Stimulated activated CD8-positive, alpha-beta memory T cell treated with anti-CD3 and anti-CD28 coated beads, Interleukin-15, amount 100 ng/mL, for 4 hours (primary cell): Measurements from ENCODE around the gene AHCYL2.
"Not testable (repeated sequence)": the region's sequence is repeated elsewhere in the genome, so short reads cannot be mapped to it uniquely, and the experiment has no call there.

Experiments used
- DNase-seq, 2 donors: peaks; one replicate each; pipeline ENCODE4 v3.0.0-alpha.2; 2020; ENCODE audit warnings: low read depth in 2 of 2

Gene AHCYL2

DNA sequence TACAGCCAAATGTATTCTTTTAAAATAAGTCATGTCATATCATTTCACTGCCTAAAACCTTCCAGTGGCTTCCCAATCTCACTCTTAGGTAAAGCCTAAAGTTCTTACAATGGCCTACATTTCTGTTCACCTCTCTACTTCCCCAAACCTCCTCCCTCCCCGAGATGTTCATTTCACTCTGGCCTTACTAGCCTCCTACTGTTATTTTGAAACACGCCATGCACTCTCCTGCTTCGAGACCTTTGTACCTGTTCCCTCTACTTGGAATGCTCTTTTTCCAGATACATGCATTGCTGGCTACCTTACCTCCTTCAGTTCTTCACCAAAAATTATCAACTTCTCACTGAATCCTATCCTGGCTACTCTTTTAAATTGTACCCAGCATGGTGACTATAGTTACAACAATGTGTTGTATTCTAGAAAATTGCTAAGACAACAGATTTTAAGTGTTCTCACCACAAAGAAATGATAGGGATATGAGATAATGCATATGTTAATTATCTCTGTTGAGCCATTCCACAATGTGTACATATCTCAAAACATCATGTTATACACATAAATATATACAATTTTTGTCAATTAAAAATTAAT, 158.8 kb downstream of the AHCYL2 start:
- no peak for DNase-seq

DNA sequence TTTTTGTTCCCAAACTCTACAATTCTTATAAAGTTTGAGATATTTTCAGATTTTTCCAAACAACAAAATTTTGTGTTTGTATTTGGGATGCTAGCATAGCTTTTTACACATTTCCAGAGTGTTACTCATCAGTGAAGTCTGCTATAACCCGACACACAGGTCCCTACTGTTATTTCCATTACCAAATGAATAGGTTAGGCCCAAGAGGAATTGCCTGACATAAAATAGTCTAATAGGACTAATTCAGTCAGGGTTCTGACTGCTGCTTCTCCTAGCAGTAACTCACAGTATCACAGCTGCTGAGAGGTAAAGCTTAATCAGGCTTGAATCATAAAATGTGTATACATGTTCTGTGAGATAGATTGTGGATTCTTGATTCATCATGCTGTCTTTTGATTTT, 160.3 kb downstream of the AHCYL2 start:
- DNase-seq: no peak

DNA sequence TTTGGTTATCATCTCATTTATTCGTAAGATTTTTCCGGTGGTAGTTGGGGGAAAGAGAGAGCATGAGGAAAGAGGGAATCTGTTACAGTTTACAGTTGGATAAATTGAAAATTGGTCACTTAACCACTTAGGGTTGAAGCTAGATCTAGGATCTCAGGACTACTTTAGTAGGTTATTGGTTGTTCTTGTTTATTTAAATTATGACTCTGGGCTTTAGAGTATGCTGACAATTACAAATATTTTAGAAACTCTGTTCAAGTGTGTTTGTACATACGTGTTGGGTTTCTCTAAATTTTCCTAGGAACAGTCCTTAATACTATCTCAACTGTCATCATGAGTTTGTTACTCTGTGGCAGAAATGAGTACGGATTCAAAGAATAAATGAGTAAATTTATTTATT, 160.8 kb downstream of the AHCYL2 start:
- no peak for DNase-seq

DNA sequence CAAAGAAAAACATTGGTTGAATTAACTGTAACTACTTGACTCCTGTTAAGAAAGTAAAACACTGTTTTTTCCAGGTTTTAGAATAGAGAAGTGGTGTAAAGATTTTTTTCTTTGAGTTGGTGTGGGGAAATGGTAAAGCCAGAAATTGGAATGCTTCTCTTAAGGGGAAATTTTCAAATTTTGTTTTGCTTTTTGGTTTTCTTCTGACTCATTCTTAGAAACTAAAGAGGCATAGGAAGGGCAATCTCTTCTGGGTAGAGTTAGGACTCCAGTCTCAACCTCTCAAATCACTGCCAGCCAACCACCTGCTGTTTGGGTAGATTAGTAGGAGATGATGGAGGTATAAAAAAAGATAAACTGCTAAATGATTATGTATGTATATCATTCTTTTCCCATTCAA, 161.7 kb downstream of the AHCYL2 start:
- no peak for DNase-seq

DNA sequence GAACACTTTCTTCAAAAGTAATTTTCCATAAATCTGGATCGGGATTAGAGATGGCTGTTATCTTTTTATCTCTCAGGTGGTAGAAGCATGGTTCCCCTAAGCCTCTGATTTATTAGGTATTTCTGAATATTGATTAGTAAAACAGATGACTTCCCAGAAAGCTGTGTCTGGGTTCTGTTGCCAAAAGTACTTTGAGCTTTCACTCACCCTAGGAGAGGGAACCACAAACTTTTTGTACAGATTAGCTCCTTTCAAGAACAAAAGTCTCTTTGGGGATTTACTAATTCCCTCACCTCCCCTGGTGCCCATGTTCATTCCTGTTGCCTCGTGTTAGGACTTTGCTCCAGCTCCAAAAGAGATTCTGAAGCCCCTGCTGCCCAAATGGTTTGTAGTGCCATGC, 162.7 kb downstream of the AHCYL2 start:
- DNase-seq: no peak

DNA sequence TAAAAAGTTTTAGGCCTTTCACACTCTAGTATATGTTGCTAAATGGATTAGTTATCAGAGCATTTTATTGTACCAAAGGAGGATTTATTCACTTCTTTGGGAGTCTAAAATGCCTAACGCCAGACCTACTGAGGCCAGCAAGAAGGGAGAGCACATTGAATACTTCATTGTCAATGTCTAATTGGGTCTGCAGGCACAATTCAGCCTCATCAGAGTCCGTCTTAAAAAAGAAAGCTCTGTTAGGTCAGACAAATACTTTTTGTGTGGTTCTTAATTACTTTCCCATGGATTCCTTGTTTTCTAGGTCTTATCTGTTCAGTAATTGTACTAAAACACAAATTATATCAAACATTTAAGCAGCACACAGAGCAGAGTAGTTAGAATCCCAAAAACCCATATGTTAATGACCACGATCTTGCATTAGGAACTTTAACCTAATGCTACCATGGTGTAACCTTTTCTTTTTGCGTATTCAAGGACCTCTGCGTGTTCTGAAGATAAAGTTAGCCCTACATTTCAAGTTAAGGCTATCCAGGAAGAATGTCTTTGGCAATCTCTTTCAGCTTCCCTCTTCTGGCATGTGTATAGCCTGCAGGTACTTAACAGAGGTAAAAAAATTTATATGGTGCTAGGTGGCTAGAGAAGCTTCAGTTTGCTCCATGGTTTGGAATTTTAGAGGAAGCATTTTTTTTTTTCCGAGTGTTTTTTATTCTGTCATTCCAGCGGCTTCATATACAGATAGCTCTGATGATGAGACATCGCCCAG, 163.7 kb downstream of the AHCYL2 start:
- no peak for DNase-seq

DNA sequence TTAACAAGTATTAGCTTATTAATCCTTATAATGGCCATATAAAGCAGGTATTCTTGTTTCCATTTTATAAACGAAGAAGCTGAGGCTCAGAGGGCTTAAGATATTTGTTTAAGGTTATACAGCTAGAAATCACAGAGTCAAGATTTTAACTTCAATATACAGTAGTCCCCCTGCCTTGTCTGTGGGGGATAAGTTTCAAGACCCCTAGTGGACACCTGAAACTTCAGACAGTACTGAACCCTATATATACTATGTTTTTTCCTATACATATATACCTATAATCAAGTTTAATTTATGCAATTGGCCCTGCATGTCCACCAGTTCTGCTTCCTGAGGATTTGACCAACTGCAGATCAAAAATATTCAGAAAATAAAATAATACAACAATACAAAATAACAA, 165.0 kb downstream of the AHCYL2 start:
- DNase-seq: no peak

DNA sequence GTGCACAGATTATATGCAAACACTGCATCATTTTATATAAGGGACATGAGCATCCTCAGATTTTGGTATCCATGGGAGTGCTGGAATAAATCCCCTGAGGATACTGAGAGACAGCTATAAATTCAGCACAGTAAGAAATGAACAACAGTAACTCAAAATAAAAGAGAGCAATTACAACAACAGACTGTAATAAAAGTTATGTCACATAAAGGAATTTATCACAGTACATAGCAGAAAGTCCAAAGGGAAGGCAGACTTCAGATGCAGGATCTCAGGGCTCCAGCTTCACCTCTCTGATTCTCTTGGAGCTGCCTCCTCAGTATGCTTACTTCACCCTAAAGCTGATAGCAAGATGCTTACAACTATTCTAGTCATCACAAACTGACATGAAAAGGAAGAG, 165.5 kb downstream of the AHCYL2 start:
- no peak for DNase-seq

DNA sequence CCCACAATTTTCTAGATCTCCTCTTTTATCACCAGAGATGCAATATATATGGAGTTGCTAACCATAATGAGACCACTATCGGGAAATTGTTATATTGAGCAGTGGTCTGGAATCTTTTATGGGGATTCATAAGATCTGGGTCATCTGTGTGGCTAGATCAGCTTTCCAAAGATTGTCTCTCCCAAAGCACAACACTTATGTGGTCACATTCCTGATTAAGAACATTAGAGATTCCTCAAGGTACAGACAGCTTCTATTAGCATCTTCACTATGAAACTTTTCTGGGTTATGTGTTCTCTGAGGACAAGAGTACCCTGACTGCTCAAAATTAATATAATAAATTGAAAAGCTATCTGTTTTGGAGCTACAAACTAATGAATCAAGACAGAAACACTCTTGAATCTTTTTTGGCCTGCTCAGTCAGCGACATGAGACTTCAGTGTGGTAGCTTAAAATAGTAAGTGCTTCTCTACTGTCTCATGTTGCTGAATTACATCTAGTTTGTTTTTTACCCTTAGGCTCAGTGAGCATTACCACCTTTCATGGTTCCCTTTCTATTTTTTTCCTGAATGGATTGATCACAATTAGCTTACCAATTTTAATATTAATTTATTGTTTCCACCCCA, 166.8 kb downstream of the AHCYL2 start:
- no peak for DNase-seq

DNA sequence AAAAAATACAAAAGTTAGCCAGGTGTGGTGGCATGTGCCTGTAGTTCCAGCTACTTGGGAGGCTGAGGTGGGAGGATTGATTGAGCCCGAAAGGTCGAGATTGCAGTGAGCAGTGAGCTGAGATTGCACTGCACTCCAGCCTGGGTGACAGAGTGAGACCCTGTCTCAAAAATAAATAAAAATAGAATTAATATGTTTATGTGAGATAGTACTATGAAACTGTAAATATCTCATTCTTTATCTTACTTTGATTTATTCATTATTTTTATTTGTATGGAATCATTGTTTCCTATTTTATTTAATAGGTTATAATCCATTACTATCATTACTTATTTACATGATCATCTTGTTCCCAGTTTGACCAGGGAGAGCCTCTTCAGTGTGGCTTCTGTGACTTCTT, 168.4 kb downstream of the AHCYL2 start:
- no peak for DNase-seq

DNA sequence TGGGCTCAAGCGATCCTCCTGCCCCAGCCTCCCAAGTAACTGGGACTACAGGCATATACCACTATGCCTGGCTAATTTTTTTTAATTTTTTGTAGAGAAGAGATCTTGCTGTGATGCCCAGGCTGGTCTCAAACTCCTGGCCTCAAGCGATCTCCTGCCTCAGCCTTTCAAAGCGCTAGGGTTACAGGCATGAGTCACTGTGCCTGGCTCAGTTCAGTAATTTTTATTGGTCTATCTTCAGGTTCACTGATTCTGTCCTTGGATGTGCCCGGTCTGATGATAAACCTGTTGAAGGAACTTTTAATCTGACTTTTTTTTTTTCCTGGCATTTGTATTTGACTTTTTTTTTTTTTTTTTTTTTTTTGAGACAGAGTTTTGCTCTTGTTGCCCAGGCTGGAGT, 169.3 kb downstream of the AHCYL2 start:
- no peak for DNase-seq

DNA sequence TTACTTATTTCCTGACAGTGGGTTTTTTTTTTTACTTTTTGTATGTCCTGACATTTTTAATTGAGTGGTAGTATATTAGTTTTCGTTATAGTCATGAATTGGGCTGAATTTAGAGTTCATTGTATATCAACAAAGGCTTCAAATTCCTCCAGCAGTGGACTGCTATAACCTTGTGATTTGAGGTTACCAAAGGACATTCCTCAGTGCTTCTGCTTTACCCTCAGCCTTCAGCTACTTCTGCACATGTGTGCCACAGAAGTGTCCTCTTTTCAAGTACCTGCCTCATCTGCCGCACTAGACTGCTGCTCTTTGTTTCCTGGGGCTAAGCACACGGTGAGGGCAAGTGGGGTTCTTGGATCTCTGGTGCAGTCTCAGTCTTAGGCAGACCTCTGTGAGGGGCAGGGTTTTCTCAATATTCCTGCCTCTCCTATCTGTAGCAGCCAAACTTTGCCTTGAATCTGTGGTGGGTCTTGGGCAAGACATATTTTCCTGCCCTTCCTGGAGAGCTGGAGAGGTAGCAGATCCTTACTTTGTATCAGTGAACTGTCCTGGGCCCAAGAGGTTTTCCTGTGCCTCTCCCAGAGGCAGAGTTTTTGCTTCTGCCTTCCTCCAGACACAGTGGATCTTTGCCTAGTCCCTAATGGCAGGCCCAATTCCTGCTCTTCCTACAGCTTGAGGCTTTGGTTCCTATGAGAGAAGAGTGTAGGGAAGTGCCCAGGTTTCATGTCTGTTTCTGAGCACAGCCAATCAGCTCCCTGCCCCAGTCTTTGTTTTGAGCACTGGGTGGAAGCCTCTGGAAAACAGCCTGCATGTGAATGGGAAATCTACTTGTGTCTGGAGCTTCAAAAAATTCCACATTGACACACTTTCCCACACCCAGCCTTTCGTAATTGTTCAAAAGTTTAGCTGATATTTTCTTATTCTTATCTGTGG, 170.4 kb downstream of the AHCYL2 start:
- no peak for DNase-seq

DNA sequence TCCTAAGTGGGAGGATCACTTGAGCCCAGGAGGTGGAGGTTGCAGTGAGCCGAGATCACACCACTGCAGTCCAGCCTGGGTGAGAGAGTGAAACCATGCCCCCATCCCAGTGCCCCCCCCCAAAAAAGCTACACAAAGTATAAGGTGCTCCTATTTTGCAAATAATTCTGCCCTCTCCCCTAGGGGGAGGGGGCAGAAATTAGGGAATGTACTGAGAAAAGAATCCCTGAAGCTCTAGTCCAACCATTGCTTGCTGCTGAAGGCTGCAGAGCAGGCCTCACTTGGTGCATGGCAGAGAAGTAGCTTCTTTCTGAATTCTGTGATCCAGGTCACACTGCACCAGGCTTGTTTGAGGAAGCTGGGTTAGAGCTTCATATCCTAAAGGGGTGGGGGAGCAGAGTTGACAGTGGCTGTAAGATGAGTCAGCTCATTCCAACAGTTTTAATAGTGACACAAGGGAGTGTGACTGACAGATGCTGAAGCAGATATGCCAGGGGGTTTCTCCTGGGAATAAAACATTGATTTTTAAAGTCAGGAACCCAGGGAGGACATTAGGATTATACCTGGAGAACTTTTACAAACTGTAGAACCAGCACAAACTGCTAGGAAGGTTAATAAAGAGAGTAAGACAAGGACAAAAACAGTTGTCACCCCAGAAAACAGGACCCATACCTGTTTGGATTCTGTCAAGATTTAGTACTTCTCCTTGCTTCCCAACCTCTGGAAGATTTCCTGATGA, 176.6 kb downstream of the AHCYL2 start:
- no peak for DNase-seq

DNA sequence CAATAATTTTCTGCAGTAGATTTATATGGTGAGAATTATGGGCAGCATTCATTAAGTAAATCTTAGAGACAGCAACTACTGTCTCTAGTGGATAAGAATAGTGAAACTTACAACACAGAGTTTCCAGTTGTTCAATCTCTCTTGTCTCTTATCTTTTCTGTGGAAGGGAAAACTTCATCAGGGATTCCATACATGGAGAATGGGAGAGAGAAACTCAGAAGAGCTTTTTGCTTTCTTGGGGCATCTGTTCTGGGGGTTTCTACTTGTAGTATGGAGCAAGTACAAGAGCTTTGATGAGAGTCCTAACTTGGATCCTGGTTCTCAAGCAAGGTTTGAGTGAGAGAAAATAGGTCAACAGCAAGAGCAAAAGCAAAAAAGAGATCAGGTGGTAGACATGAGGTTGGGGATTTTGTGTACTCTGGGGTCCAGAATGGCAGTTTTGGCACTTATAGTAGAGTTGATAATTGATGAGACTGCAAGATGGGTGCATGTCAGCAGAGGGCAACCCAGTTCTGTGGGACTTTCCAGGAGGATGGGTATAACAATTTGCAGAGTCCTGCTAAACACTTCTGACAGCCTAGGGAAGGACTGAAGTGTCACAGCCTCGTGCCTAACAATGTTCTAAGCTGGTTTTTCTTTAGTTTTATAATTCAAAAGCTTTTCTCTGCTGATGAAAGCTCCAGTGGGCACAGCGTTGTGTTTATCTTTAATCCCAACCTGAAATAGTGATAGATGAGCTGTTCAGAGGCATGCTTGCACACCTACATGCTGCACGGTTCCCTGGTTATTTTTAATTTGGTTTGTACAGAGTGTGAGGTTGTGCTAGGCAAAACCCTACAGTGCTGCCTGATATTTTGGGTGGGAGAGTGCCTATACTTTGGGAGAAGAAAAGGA, 177.4 kb downstream of the AHCYL2 start:
- no peak for DNase-seq

DNA sequence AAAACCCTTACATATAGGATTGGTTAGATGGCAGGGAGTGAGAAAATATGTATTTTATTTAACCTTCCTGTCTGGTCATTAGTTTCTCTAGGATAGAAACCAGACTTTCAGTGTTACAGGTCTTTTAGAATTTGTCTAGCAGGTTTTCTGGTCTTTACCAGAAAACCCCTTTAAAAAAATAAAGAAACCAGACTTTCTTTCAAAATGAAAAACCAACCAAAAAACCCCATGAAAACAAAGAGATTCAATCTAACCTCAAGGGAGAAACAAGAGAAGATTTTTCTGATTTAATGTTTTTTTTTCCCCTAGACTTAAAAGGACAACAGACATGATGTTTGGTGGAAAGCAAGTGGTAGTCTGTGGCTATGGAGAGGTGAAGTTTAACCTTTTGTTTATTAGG, 180.7 kb downstream of the AHCYL2 start:
- no peak for DNase-seq

DNA sequence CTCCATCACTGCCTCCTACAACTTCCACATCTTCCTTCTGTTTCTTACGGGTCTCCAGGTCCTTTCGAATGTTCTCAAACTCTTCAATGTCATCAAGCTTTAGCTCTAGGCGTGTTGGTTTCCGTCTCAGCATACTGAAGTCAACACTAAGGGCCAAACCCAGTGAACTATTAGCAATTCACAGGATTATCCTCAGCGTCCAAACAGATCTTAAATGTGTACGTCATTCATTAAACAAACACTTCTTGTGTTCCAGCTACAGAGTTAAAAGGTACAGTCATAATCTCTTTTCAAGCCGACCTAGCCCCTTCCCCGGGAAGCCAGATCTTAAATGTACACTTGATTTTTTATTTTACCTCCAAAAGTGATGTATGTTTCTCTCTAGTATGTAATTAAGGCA, 185.4 kb downstream of the AHCYL2 start:
- DNase-seq: not testable (repeated sequence)

DNA sequence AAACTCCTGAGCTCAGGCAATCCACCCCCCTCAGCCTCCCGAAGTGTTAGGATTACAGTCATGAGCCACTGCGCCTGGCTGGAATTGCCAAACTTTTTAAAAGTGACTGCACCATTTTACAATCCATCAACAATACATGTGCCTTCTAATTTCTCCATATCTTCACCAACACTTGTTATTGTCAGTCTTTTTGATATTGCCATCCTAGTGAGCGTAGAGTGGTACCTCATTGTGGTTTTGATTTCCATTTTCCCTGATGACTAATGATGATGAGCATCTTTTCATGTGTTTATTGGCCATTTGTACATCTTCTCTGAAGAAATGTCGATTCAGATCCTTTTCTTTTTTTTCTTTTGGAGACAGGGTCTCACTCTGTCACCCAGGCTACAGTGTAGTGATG, 187.7 kb downstream of the AHCYL2 start:
- DNase-seq: no peak

DNA sequence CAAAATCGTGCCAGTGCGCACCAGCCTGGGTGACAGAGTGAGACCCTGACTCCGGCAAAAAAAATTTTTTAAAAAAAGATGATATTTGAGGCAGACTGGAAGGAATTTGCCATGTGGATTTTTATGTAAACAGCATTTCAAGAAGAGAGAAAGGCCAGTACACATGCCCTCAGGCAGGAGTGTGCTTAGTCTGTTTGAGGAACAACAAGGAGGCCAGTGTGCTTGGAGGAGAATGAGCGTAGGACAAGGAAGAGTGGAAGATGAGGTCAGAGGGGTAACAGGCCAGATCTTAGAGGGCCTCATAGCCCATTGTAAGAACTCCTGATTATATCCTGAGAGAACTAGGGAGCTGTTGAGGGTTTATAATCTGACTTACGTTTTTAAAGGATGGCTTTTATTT, 192.2 kb downstream of the AHCYL2 start:
- DNase-seq: no peak

DNA sequence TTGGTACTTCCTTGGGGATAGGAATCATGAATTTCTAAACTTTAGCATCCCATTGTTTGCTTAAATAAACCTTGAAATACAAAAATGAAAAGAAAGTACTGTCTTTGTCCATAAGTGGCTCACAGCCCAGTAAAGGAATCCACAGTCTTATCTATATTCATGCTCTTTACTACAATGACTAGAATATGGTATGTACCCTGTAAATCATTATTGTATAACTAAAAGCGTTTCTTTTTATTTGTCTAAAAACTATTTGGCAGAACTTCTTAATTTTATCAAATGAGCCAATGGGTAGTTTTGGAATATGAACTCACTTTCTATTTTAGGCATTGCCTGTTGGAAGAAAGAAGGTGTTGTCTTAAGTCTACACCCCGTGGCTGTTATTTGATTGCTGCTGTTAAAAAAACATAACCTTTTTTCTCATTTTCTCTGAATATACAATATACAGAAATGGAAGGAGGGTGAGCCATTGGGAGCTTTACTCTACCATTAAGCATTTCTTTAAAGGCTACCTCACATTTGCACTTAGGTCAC, 197.0 kb downstream of the AHCYL2 start:
- no peak for DNase-seq

DNA sequence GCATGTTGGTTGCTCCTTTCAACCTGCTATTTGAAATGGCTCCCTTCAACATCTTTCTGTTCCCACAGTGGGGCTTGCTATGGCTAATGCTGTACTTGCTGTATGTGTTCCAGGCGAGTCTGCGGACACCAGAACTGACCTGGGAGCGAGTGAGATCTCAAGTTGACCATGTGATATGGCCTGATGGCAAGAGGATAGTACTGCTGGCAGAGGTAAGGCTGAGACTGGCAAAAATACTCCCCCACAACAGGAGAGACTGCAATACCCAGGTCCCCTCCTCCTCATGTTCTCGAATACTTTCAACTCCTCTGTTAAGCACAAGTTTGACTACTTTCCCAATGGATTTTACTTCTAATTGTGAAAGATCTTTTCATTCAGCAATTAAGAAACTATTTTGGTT, 197.9 kb downstream of the AHCYL2 start:
- no peak for DNase-seq
